Activated CD8-positive, alpha-beta memory T cell treated with anti-CD3 and anti-CD28 coated beads for 48 hours (primary cell): ENCODE results near the gene AQP11.
"Not testable (repeated sequence)": the region's sequence is repeated elsewhere in the genome, so short reads cannot be mapped to it uniquely, and the experiment has no call there.

Experiments used
- DNase-seq, 3 experiments: peaks; one replicate each; pipeline ENCODE4 v3.0.0-alpha.2; 2020; ENCODE audit warnings: low read depth in 2 of 3, low spot score in 2 of 3

The AQP11 gene

DNA sequence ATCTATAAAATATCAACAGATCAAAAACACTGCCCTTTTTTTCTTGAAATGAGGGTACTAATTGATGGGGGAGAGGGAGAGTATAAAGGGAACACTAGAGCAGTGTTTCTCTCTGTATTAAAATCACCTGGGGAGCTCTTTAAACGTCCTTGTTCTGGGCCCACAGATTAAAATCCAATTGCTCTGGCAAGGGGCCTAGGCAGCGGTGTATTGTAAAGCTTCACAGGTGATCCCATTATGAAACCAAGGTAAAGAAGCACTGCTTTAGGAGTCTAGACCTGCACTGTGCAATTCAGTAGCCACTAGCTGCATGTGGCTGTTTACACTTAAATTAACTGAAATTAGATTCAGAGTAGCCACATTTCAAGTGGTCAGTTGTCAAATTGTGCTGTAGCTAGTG, 3.0 kb downstream of the AQP11 start:
- DNase-seq: no peak

- no peak for DNase-seq
These were observed 4.1 kb downstream of the AQP11 start for GRCh38 chr11:77593883-77594282.

- DNase-seq: no peak
These were observed 6.9 kb downstream of the AQP11 start for GRCh38 chr11:77596626-77597025.

DNA sequence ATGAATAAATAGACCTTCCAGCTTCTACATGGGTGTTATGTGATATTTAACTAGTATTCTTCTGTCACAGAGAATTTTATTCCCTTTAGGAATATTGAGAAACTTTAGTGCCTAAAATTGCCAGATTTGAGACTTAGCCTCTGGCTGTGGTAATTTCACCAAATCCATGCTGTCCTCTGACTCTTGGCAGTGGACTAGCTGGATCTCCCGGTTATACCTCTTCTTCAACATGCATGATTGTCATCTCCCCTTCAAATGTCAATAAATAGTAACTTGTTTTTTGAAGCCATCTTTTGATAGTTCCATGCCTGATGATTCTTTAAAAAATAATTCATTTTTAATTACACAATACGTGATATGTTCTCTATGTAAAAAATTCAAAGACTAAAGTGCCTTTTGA, 8.4 kb downstream of the AQP11 start:
- no peak for DNase-seq

- DNase-seq: no peak
These were observed 12.8 kb downstream of the AQP11 start for GRCh38 chr11:77602381-77603088.

DNA sequence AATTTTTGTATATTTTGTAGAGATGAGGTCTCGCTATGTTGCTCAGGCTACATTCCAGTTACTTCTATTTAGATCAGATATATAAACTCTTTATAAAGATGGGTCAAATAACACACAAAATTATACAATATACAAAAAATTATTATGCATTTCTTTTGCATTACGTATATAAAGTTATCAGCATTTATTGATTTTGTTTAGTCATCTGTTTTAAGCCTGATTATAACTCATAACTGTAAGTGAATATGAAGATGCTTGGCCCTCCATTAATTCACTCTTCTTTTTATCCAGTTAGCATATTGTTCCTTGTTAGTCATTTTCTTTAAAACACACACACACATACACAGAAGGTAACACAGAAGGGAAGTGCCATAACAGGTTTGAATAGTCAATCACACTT, 14.5 kb downstream of the AQP11 start:
- no peak for DNase-seq

GRCh38 chr11:77609234-77609633, 19.5 kb downstream of the AQP11 start:
- no peak for DNase-seq

GRCh38 chr11:77611921-77612320, 22.2 kb downstream of the AQP11 start:
- DNase-seq: no peak

- DNase-seq: no peak
These were observed 28.1 kb downstream of the AQP11 start for GRCh38 chr11:77617892-77618291.

DNA sequence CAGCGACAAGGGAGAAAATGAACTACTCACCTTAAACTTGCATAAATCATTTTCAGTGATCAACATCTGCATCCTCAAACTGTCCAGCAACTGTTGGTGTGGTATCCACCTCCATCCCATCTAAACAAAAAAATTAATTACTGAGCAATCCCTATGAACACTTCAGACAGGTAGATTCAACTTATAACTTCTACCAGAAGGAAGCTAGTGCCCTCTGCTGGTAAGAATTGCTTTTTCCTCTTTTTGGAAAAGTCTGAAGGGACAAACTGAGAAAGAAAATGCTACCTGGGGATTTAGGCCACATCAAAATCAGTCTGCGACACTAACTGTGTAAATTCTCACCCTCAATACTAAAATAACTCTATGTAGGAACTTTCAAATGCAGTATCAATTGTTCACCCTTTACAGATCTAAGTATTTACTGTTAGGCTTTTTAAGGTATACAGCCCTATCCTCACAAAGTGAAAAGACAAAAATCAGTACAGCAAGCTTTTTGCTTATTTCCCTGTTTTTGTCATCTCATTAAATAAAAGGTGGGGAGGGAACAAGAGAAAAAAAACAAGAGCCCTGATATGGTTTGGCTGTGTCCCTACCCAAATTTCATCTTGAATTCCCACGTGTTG, 29.9 kb downstream of the AQP11 start:
- DNase-seq: no peak

DNA sequence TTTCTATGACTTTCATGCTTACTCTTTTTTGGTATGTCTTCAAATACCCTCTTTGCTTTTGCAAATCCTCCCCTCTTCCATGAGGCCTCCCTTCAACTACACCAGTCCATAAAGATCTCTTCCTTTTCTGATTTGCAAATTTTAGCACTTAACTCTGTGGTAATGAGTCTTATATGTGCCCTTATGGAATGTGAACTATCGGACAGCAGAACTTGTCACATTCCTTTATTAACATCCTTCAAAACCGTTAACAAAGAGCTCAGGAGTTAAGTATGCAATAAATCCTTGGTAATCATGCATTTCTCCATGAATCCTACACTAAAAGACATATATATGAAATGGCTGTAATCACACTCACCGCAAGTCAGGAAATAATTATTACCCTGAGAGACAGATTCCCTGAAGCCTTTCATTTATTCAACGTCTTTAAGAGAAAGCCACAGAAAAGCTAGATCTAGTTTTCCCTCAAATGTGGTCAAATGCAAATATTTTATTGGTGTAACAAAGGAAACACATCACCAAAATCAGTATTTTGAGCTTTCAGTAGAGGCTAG, 40.5 kb downstream of the AQP11 start:
- DNase-seq: no peak

GRCh38 chr11:77633926-77634325, 44.2 kb downstream of the AQP11 start:
- not testable (repeated sequence) for DNase-seq

DNA sequence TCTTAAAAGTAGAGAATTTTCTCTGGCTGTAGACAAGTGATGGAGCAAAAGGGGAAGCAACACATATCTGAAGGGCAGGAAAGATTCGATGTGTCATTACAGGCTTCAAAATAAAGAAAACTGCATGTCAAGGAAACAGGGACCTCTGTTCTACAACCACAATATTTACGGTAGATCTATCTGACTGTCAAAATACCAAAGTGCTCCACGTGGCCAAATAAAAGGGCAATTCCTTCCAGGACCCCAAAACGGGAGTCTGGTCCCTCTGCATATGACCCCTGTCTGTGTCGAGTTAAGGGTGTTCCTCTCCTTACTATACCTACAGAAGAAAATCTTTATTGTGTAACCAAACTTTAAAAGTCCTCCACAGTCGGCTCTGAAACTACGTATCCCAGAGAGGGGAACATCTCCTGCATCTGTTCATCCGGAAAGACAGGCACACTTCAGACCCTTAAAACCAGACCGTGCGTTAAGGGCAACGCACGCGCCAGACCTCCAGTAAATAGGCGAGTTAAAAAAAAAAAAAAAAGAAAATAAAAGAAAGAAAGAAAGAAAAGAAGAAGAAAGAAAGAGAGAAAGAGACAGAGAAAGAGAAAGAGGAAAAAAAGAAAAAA, 47.1 kb downstream of the AQP11 start:
- DNase-seq: no peak

- peak; percentile 55 to 70 (median 63) for DNase-seq
These were observed 47.8 kb downstream of the AQP11 start, which contains the start of gene CLNS1A for GRCh38 chr11:77637345-77638165. TSS of gene CLNS1A (minus strand) at chr11:77637794. CDS start at chr11:77637714, 80 bp downstream.

- DNase-seq: no peak
These were observed 52.5 kb downstream of the AQP11 start for GRCh38 chr11:77642228-77642627.

DNA sequence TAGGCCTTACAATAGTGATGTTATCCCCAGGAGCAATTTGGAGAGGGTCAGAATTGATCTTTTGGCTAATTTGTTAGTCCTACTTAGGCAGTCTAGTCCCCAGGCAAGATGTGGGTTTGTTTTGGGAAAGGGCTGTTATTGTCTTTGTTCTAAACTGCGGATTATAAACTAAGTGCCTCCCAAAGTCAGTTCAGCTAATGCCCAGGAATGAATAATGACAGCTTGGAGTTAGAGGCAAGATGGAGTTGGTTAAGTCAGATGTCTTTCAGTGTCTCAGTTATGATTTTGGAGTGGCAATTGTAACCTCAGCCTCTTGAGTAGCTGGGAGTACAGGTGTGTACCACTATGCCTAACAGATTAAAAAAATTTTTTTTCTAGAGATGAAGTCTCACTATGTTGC, 55.1 kb downstream of the AQP11 start:
- DNase-seq: no peak

DNA sequence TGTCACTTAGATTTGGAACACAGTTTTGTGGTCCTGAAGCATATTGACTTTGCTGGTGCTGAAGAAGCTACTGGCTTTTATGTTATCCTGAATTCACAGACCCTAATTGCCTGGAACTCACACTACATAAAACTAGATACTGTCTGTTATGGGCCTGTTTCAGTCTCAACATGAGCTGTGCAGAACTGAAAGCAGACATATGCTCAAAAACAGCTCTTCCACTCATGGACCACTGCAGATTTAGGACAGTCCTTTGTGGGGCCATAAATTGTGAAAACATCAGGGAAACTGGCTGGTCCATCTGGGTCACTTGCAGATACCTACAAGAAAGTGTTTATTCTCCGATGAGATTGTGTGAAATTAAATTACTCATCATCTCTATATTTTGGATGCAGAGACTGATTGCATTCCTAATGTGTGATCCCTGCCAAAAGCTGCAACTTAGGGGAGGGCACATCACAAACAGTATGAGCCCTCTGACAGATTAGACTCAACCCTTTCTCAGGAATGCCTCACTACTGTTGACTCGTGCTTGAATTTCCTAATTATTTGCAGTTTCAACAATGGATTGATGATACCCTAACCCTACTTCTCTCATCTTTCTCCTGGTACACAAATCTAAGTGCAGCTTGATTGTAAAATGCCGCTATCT, 58.0 kb downstream of the AQP11 start:
- no peak for DNase-seq

- DNase-seq: no peak
These were observed 60.4 kb downstream of the AQP11 start for GRCh38 chr11:77650123-77650522.

GRCh38 chr11:77654770-77655434, 65.1 kb downstream of the AQP11 start:
- DNase-seq: no peak

DNA sequence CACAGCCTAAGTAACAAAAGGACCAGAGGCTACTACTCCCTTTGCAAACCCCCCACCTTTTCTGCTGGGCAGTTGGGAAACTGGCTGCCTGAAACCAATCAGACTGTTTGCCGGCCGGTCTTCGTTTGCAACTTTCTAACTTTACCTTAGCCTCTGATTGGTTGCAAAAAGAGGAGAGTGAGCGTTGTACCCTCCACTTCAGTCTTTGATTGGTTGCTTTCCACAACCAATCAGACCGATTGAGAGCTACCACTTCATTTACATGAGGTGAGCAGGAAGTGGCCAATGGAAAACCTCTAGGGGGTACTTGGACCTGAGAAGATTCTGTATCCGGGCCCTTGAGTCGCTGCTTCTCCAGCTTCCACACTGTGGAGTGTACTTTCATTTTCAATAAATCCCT, 66.6 kb downstream of the AQP11 start:
- DNase-seq: no peak
